DOHH2 (cell line): ENCODE data around the gene ZNF98.

Source experiments
- EZH2phosphoT487 ChIP-seq: fragments of 200-600 bp; sonication (generic); IDR thresholded peaks from 2 replicates; pipeline ENCODE4 v1.6.1; 2017; ENCODE audit warnings: borderline replicate concordance, mild to moderate bottlenecking, antibody characterized with exemption, low read length, moderate library complexity, mixed read lengths
- TF ChIP-seq, protein P1 (sequence below): fragments of 200-600 bp; sonication (generic); IDR thresholded peaks from one replicate; pipeline ENCODE4 v1.5.1; 2014; ENCODE audit warnings: antibody characterized with exemption, mild to moderate bottlenecking, low read depth, low read length; ENCODE audit not compliant: poor library complexity, severe bottlenecking

DNA sequence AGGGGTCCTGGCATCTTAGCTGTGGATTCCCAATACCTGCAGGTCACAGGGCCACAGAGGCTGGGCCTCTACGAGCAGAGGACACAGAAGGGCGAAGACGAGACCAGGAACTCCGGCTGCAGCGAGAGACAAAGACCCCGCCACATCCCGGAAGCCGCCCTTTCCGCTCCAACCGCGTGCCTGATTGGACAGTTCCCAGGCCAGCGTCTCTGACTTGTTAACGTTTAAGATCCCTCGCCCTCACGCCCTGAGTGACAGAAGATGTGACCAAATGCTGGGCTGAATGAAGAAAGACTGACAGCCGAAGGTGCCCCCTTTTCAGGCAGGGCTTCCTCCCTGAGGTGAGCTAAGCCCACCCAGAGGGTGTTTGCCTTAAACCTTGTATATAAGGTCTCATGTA is at the start of gene ZNF98:
- TF ChIP-seq, protein P1, sequence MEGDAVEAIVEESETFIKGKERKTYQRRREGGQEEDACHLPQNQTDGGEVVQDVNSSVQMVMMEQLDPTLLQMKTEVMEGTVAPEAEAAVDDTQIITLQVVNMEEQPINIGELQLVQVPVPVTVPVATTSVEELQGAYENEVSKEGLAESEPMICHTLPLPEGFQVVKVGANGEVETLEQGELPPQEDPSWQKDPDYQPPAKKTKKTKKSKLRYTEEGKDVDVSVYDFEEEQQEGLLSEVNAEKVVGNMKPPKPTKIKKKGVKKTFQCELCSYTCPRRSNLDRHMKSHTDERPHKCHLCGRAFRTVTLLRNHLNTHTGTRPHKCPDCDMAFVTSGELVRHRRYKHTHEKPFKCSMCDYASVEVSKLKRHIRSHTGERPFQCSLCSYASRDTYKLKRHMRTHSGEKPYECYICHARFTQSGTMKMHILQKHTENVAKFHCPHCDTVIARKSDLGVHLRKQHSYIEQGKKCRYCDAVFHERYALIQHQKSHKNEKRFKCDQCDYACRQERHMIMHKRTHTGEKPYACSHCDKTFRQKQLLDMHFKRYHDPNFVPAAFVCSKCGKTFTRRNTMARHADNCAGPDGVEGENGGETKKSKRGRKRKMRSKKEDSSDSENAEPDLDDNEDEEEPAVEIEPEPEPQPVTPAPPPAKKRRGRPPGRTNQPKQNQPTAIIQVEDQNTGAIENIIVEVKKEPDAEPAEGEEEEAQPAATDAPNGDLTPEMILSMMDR, result no peak
- TF ChIP-seq EZH2phosphoT487, result no peak
